Measurements from ENCODE around the gene DPP6.

Gene DPP6

GRCh38 chr7:154832557-154833138 lies 780.5 kb downstream of the DPP6 start:
- no peak for DNase-seq (ENCODE audit: low read depth)

- DNase-seq (ENCODE audit: low read depth), result no peak
Observed at GRCh38 chr7:154836021-154836448, 783.8 kb downstream of the DPP6 start.

GRCh38 chr7:154837087-154837486 lies 784.9 kb downstream of the DPP6 start:
- no peak for DNase-seq (ENCODE audit: low read depth)

- no peak for DNase-seq (ENCODE audit: low read depth)
Observed at GRCh38 chr7:154837622-154838021, 785.4 kb downstream of the DPP6 start.

GRCh38 chr7:154840086-154840485 lies 787.9 kb downstream of the DPP6 start:
- no peak for DNase-seq (ENCODE audit: low read depth)

- DNase-seq (ENCODE audit: low read depth), result no peak
Observed at GRCh38 chr7:154841731-154842331, 789.6 kb downstream of the DPP6 start.

GRCh38 chr7:154842591-154842990 lies 790.4 kb downstream of the DPP6 start:
- DNase-seq (ENCODE audit: low read depth), result no peak

- no peak for DNase-seq (ENCODE audit: low read depth)
Observed at GRCh38 chr7:154843670-154844237, 791.6 kb downstream of the DPP6 start.

- no peak for DNase-seq (ENCODE audit: low read depth)
Observed at GRCh38 chr7:154844499-154844898, 792.3 kb downstream of the DPP6 start.

GRCh38 chr7:154844955-154845354 lies 792.8 kb downstream of the DPP6 start:
- no peak for DNase-seq (ENCODE audit: low read depth)

GRCh38 chr7:154848464-154848863 lies 796.3 kb downstream of the DPP6 start:
- no peak for DNase-seq (ENCODE audit: low read depth)

GRCh38 chr7:154852205-154852604 lies 800.0 kb downstream of the DPP6 start:
- DNase-seq (ENCODE audit: low read depth), result no peak

- DNase-seq (ENCODE audit: low read depth), result no peak
Observed at GRCh38 chr7:154853063-154853726, 801.0 kb downstream of the DPP6 start.

- no peak for DNase-seq (ENCODE audit: low read depth)
Observed at GRCh38 chr7:154853727-154854095, 801.5 kb downstream of the DPP6 start.

GRCh38 chr7:154854836-154855235 lies 802.6 kb downstream of the DPP6 start:
- no peak for DNase-seq (ENCODE audit: low read depth)

- no peak for DNase-seq (ENCODE audit: low read depth)
Observed at GRCh38 chr7:154855366-154855765, 803.2 kb downstream of the DPP6 start.

GRCh38 chr7:154856733-154857132 lies 804.5 kb downstream of the DPP6 start:
- no peak for DNase-seq (ENCODE audit: low read depth)

- DNase-seq (ENCODE audit: low read depth), result no peak
Observed at GRCh38 chr7:154857240-154857639, 805.0 kb downstream of the DPP6 start.

GRCh38 chr7:154857728-154858681 lies 805.8 kb downstream of the DPP6 start:
- no peak for DNase-seq (ENCODE audit: low read depth)

GRCh38 chr7:154858836-154859537 lies 806.8 kb downstream of the DPP6 start:
- no peak for DNase-seq (ENCODE audit: low read depth)
